Dendritic cell treated with granulocyte-macrophage colony-stimulating factor and Interleukin-4, amounts not matched to agents 40 ng/mL and 50 ng/mL, for 4 days (primary cell): ENCODE measurements around the gene SLAMF9.
"Not testable (repeated sequence)": the region's sequence is repeated elsewhere in the genome, so short reads cannot be mapped to it uniquely, and the experiment has no call there.

Experiments
- H3K27ac Mint-ChIP-seq: one replicate; pipeline ENCODE4 v1.8.0; 2022; ENCODE audit warnings: mild to moderate bottlenecking, mixed read lengths
- H3K27me3 Mint-ChIP-seq: one replicate; pipeline ENCODE4 v1.8.0; 2022; ENCODE audit warnings: mild to moderate bottlenecking, mixed read lengths
- H3K36me3 Mint-ChIP-seq: one replicate; pipeline ENCODE4 v1.8.0; 2022; ENCODE audit warnings: low read depth, mixed read lengths
- H3K4me1 Mint-ChIP-seq: one replicate; pipeline ENCODE4 v1.8.0; 2022; ENCODE audit warnings: low read depth, mixed read lengths
- H3K4me3 Mint-ChIP-seq: one replicate; pipeline ENCODE4 v1.8.0; 2022; ENCODE audit warnings: mild to moderate bottlenecking, moderate library complexity, mixed read lengths
- H3K9me3 Mint-ChIP-seq: one replicate; pipeline ENCODE4 v1.8.0; 2022; ENCODE audit warnings: mixed read lengths
- intact Hi-C: fragments of 100-400 bp; cut with micrococcal nuclease; formaldehyde crosslinking; loops from one replicate; pipeline ENCODE4 v1.15.0; 2022

SLAMF9 gene

GRCh38 chr1:159906960-159907359 lies 47.1 kb downstream of the SLAMF9 start:
- Mint-ChIP-seq H3K27ac (peak overlapping the region; percentile 13), H3K36me3 (no peaks in the 10 kb centered on the region)

DNA sequence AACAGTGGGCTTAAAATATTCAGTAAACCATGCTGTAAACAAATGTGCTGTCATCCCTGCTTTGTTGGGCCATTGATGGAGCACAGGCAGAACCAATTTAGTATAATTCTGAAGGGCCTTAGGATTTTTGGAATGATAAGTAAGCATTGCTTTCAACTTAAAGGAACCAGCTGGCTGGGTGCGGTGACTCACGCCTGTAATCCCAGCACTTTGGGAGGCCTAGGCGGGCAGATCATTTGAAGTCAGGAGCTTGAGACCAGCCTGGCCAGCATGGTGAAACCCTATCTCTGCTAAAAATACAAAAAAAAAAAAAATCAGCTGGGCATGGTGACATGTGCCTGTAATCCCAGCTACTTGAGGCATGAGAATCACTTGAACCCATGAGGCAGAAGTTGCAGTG lies 50.0 kb downstream of the SLAMF9 start:
- peaks cover 28% of the 10 kb centered on the region for H3K4me1 Mint-ChIP-seq
- intact Hi-C loops, H3K9me3 Mint-ChIP-seq, H3K4me3 Mint-ChIP-seq, H3K27ac Mint-ChIP-seq, H3K36me3 Mint-ChIP-seq: not testable (repeated sequence)
- H3K27me3 Mint-ChIP-seq: peaks cover 18% of the 10 kb centered on the region

More at GRCh38 chr1:159906960-159907359, 47.1 kb downstream of the SLAMF9 start:
- no peaks in the 10 kb centered on the region for H3K9me3 Mint-ChIP-seq
- no peak overlapping the region for H3K4me3 Mint-ChIP-seq
- H3K27me3 Mint-ChIP-seq: no peaks in the 10 kb centered on the region
- H3K4me1 Mint-ChIP-seq: peaks cover 21% of the 10 kb centered on the region
- intact Hi-C loops: no loop called here

DNA sequence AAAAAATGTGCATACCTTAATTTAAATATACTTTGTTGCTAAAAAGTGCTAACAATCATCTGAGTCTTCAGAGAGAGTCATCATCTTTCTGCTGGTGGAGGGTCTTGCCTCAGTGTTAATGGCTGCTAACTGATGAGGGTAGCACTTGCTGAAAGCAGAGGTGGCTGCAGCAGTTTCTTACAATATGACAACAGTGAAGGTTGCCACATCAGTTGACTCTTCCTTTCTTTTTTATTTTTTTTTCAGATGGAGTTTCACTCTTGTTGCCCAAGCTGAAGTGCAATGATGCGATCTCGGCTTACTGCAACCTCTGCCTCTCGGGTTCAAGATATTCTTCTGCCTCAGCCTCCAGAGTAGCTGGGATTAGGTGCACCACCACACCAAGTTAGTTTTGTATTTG lies 51.5 kb downstream of the SLAMF9 start:
- intact Hi-C loops: no loop called here
- H3K27me3 Mint-ChIP-seq: peaks cover 18% of the 10 kb centered on the region
- no peak overlapping the region for H3K27ac Mint-ChIP-seq

More for the DNA sequence above, 51.5 kb downstream of the SLAMF9 start:
- Mint-ChIP-seq H3K4me3 (no peak overlapping the region), H3K4me1 (peaks cover 39% of the 10 kb centered on the region), H3K36me3 (no peaks in the 10 kb centered on the region), H3K9me3 (no peaks in the 10 kb centered on the region)
